A673 (cell line): ENCODE data around the gene SYNPO2L. TPM values are rescaled to one million over a fixed set of nuclear protein-coding genes. Genes with fewer than 3 reads are reported as not detected.

ENCODE experiments used
- BruUV-seq: library from RNA; stranded (reverse); fragments of 400-500 nt; replicated peaks from 2 replicates; lab custom pipeline; 2021; lab: Mats Ljungman, UMichigan
- CTCF ChIA-PET: fragments of 300-600 bp; sonication (Branson Sonifier 250); formaldehyde crosslinking; loops from one replicate; lab custom pipeline; 2022; ENCODE audit warnings: antibody characterized with exemption; lab: Charles Lee
- POLR2A ChIA-PET: fragments of 300-600 bp; sonication (Branson Sonifier 250); formaldehyde crosslinking; loops from one replicate; lab custom pipeline; 2022; ENCODE audit warnings: antibody characterized with exemption; ENCODE audit not compliant: low non-redundant PET; lab: Charles Lee
- DNase-seq: peaks from one replicate; pipeline ENCODE4 v3.0.0-alpha.2; 2015; ENCODE audit warnings: low spot score
- H3K27ac ChIP-seq: fragments of 200-600 bp; sonication (generic); 2 replicates; pipeline ENCODE4 v1.5.1; 2016; ENCODE audit warnings: mixed run types, low read depth, mild to moderate bottlenecking, mixed read lengths, antibody characterized with exemption, low read length; ENCODE audit not compliant: poor library complexity, severe bottlenecking
- H3K27me3 ChIP-seq: fragments of 200-600 bp; sonication (generic); replicated peaks from 2 replicates; pipeline ENCODE4 v1.6.1; 2017; ENCODE audit warnings: mixed run types, low read depth, mild to moderate bottlenecking, mixed read lengths, antibody characterized with exemption, low read length; ENCODE audit not compliant: insufficient read depth, poor library complexity
- H3K36me3 ChIP-seq: fragments of 200-600 bp; sonication (generic); 2 replicates; pipeline ENCODE4 v1.6.1; 2016; ENCODE audit warnings: mixed run types, mild to moderate bottlenecking, mixed read lengths, antibody characterized with exemption, low read length; ENCODE audit not compliant: insufficient read depth, poor library complexity, severe bottlenecking
- H3K4me1 ChIP-seq: fragments of 200-600 bp; sonication (generic); 2 replicates; pipeline ENCODE4 v1.6.1; 2017; ENCODE audit warnings: mixed run types, mild to moderate bottlenecking, mixed read lengths, antibody characterized with exemption, low read length; ENCODE audit not compliant: insufficient read depth, poor library complexity, severe bottlenecking
- H3K4me3 ChIP-seq: fragments of 200-600 bp; sonication (generic); 2 replicates; pipeline ENCODE4 v1.5.1; 2016; ENCODE audit warnings: low read depth, mixed run types, mild to moderate bottlenecking, mixed read lengths, low read length; ENCODE audit not compliant: poor library complexity, severe bottlenecking
- H3K9me3 ChIP-seq: fragments of 200-600 bp; sonication (generic); 2 replicates; pipeline ENCODE4 v1.6.1; 2016; ENCODE audit warnings: mixed run types, low read depth, mild to moderate bottlenecking, mixed read lengths, antibody characterized with exemption, low read length; ENCODE audit not compliant: poor library complexity, severe bottlenecking
- CTCF ChIP-seq: fragments of 300-800, 200-600 bp; sonication (generic); conservative IDR thresholded peaks from 2 replicates; pipeline ENCODE4 v1.5.1; 2017; ENCODE audit warnings: low read depth, mild to moderate bottlenecking, antibody characterized with exemption, low read length, moderate library complexity, mixed read lengths
- EZH2 ChIP-seq: fragments of 200-600 bp; sonication (generic); IDR thresholded peaks from 2 replicates; pipeline ENCODE4 v1.6.1; 2017; ENCODE audit warnings: borderline replicate concordance, low read depth, mild to moderate bottlenecking, mixed read lengths, antibody characterized with exemption, low read length; ENCODE audit not compliant: poor library complexity, severe bottlenecking
- intact Hi-C: fragments of 100-400 bp; cut with micrococcal nuclease; formaldehyde crosslinking; loops from one replicate; pipeline ENCODE4 v1.10.0; 2022; ENCODE audit not compliant: unreplicated experiment
- total RNA-seq: library from RNA; stranded (reverse); gene quantifications from 2 replicates; pipeline ENCODE4 v1.2.3, GENCODE V29; 2021

The SYNPO2L gene
- total RNA-seq, 1 experiment from 2014 or later = 0.06 TPM

- CTCF ChIA-PET = no interaction called here
These were observed 9.2 kb downstream of the SYNPO2L start for GRCh38 chr10:73646598-73647041.

DNA sequence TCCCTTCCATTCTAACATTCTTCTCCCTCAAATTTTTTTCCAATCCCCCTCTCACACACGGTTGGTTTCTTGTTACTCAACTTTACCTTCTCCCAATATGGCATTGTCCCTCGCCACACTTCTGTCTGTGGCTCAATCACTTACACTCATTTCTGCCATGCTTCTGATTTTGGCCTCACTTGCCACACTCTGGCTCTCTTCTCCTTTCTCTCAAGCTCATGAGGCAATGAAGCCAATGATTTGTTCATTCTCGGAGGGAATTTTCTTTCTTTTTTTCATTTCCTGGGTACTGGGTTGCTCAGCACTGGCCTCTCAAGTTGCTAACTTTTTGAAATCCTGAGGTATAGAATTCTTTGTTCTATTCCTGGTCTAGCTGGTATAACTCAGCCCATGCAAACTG, 10.6 kb downstream of the SYNPO2L start:
- intact Hi-C loops = no loop called here
- Histone ChIP-seq H3K4me1 (peaks cover 6% of the 10 kb centered on the region), H3K4me3 (no peak overlapping the region), H3K27ac (no peak overlapping the region), H3K9me3 (no peaks in the 10 kb centered on the region), H3K27me3 (no peaks in the 10 kb centered on the region), H3K36me3 (no peaks in the 10 kb centered on the region)
- ChIA-PET CTCF (no interaction called here), POLR2A (no interaction called here)
- no peak for TF ChIP-seq EZH2
- no peak for TF ChIP-seq CTCF
- BruUV-seq = no TSS peak
- DNase-seq = no peak

More at GRCh38 chr10:73646598-73647041, 9.2 kb downstream of the SYNPO2L start:
- TF ChIP-seq EZH2 (no peak), CTCF (no peak)
- Histone ChIP-seq H3K9me3 (no peaks in the 10 kb centered on the region), H3K4me1 (peaks cover 6% of the 10 kb centered on the region), H3K27ac (no peak overlapping the region), H3K4me3 (no peak overlapping the region), H3K27me3 (no peaks in the 10 kb centered on the region), H3K36me3 (no peaks in the 10 kb centered on the region)
- intact Hi-C loops = no loop called here
- no TSS peak for BruUV-seq
- no peak for DNase-seq
- POLR2A ChIA-PET = interaction anchor here (0.6 kb wide), 1 partner anchor 201 kb away, joined by 3 read pairs; no protein-coding TSS in a partner anchor

- TF ChIP-seq EZH2 (no peak), CTCF (no peak)
- H3K27me3 ChIP-seq = no peaks in the 10 kb centered on the region
- DNase-seq = no peak
- H3K9me3 ChIP-seq = no peaks in the 10 kb centered on the region
- intact Hi-C loops = loop anchor here (1.0 kb wide), 2 partner anchors 115 to 380 kb away; no protein-coding TSS in a partner anchor
- no peak overlapping the region for H3K27ac ChIP-seq
- ChIA-PET CTCF (interaction anchor here (2.2 kb wide), 1 partner anchor 115 kb away, joined by 6 read pairs; no protein-coding TSS in a partner anchor), POLR2A (no interaction called here)
- H3K36me3 ChIP-seq = no peaks in the 10 kb centered on the region
- H3K4me3 ChIP-seq = no peak overlapping the region
- peaks cover 6% of the 10 kb centered on the region for H3K4me1 ChIP-seq
- no TSS peak for BruUV-seq
These were observed 11.1 kb downstream of the SYNPO2L start for GRCh38 chr10:73644767-73645166.
